ENCODE data around the gene RPS5.
"Not testable (repeated sequence)": the region's sequence is repeated elsewhere in the genome, so short reads cannot be mapped to it uniquely, and the experiment has no call there.

Gene RPS5

GRCh38 chr19:58407658-58408151 is 20.6 kb downstream of the RPS5 start:
- DNase-seq: no peak

DNA sequence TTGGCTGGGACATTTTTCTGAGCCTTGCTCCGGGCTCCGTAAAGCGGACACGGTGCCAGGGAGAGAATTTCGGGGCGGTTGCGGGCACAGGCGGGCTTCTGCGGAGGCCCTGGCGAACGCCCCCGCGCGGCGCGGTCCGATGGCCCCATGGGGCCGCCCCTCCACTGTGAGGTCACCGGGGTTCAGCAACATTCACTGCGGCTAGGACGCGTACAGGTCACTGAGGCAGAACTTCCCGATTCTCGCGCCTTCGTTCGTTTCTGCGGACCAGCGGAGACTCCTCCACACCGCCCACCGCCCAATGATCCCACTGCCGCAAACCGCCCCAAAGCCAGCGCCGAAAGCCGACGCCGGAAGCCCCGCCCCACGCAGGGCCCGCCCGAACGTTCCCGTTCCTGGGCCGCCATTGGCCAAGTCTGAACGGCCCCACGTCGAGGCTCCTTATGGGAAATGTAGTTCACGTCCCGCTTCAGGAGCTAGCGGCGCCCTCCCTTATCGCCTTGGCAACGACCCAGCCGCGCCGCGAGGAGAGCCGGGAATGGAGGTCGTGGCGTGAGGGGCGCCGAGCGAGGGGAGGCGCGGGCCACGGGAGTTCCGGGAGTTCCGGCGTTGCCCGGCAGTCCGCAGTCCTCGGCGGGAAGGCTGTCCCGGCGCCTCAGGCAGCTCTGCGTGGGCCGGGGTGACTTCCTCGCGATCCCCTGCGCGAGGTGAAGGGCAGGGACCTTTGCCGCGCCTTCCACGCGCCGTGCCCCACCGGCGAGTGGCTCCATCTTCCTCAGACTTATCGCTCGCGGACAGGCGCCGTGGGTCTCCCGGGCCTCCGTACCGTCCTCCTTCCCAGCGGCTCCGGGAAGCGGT is 21.3 kb downstream of the RPS5 start, which contains the start of gene ZNF584:
Gene ZNF584, plus strand, starts transcription at position 498 of the 858 bp plus-strand sequence. CDS start 499 bp downstream, outside the sequence.
- DNase-seq: peak; percentile 94

DNA sequence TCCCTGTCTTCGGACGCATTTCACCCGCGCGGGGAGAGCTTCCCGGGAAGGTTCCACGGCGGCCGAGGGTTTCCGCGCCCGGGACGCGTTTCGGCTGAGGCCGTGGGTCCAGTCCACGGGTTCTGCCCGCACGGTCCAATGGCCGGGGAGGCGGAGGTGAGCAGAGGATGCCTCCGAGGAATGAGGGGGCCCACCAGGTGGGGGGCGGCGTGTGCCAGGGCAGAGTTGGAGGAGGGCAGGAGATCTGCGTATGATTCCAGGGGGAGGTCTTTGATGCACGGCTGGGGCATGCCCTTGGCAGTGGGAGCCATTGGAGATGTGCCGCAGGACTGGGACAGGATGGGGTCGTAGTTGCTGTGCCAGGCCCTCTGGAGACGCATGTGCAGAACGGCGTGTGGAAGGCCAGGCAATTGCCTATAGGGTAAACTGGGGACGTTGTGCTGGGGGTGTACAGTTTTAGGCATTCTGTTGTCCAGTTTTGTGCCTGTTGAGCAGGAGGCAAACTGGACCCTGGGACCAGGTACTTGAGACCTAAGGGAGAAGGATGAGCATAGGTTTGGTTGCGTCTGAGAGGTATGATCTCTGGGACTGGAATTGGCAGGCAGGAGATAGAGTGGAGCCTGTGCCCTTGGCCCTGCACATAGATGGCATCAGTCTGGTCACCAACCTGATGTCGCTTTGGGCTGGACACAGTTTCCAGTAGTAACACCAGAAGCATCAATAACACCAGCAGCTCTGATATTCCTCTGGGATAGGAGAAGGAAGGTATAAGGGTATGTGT is 22.1 kb downstream of the RPS5 start:
- DNase-seq: no peak

DNA sequence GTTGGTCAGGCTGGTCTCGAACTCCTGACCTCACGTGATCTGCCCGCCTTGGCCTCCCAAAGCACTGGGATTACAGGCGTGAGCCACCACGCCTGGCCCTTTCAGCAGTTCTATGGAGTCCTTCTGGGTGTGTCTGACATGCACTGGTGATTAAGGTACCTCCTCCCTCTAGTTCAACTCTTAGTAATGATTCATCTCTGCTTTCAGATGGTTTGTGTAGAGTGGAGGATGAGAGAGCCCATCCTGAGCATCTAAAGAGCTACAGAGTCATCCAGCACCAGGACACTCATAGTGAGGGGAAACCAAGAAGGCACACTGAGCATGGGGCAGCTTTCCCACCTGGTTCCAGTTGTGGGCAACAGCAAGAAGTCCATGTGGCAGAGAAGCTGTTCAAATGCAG is 29.5 kb downstream of the RPS5 start:
- DNase-seq: no peak

DNA sequence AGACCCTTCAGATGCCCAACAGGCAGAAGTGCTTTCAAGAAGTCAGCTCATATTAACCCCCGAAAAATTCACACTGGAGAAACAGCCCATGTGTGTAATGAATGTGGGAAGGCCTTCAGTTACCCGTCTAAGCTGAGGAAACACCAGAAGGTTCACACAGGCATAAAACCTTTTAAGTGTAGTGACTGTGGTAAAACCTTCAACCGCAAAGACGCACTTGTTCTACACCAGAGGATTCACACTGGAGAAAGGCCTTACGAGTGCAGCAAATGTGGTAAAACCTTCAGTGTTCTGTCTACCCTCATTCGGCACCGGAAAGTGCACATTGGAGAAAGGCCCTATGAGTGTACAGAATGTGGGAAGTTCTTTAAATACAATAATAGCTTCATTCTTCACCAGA is 30.0 kb downstream of the RPS5 start:
- DNase-seq: no peak

GRCh38 chr19:58428617-58429016 is 41.5 kb downstream of the RPS5 start:
- no peak for DNase-seq

DNA sequence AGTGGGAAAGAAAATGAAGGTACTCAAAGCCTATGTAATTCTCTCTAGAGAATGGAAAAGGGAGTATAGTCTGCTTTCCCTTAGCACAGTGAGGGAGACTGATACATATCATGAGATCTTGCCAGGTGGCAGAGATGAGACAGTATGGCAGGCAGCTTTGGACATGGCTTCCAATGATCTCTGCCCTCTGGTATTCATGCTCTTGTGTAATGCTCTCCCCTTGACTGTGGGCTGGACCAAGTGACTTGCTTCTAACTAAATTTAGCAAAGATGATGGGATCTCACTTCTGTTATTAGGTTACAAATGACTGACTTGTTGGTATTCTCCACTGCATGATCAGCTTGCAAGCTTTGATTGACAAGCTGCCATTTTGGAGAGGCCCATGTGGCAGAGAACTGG is 42.7 kb downstream of the RPS5 start:
- no peak for DNase-seq

DNA sequence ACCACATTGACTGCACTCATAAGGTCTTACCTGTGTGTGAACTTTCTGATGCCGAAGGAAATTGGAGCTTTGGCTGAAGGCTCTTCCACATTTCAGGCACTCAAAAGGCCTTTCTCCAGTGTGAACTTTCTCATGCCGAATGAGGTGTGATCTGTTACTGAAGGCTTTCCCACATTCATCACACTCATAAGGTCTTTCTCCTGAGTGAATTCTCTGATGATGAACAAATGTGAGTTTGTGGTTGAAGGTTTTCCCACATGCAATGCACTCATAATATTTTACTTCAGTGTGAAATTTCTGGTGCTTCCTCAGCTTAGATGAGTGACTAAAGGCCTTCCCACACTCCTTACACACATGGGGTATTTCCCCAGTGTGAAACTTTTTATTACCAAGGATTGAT is 47.1 kb downstream of the RPS5 start:
- no peak for DNase-seq

DNA sequence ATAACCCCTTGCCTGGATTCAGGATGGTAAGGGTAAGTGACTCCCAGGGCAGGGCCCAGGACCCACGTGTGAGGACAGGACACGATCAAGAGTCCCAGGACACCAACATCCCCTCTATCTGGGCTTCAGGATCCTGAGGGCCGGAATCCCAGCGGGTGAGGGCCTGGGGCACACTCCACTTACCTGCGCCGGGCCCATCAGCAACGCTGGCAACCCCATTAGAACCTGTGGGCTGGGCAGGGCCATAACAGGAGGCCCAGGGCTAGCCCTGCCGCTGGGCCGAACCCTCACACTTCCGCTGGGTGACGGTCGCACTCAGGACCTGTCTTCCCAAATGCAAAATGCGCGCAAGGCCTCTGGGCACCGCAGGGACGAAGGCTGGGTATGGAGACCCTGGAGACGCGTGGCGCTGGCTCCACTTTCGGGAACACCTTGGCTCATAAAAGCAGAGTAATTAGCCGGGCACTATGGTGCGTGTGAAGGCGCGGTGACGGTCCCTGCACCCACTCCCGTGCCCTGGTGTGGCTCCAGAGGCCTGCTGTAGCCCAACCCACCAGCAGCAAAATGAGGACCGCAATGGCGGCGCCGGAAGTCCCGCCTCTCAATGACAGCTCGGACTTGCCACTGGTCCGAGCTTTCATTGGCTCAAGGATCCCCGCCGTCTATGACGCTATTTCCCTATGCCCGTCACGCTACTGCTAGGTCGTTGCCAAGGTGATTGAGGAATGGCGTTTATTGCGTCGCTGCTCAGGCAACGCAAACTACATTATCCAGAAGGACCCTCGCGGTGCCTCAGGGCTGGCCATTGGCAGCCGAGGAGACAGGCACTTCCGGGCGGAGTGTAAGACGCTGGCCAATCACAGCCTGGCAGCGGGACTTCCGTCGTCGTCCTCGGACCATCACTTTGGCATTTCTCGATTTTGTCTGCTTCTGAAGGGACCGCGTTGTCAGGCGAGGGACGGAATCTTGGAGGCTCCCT is 52.8 kb downstream of the RPS5 start, which contains the start of gene ZNF132:
Gene ZNF132, minus strand, starts transcription at position 578 of the 979 bp plus-strand sequence. Its CDS starts 332 bp downstream, at position 246.
- peak; percentile 99 for DNase-seq

- DNase-seq: no peak
Measured at GRCh38 chr19:58440556-58440955, 53.5 kb downstream of the RPS5 start.

GRCh38 chr19:58442986-58443385 is 55.9 kb downstream of the RPS5 start:
- DNase-seq: not testable (repeated sequence)
